ENCODE data around the gene B4GALNT3.
A peak's percentile ranks its signal among the peaks of the same experiment; 100 is the strongest.

The B4GALNT3 gene

DNA sequence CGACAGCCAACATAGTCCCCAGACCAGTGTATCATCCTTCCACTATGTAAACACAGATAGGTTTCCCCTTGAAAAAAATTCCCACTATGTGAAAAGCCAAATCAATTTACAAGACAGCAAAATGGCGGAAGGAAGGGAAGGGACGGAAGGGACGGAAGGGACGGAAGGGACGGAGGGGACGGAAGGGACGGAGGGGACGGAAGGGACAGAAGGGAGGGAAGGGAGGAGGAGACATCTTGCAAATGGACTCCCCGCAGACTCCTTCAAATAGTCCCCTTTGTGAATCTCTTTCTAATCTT, 128.2 kb downstream of the B4GALNT3 start:
- no peak overlapping the region for H3K4me3 ChIP-seq (ENCODE audit: low read depth, low read length)
- no peak for DNase-seq (ENCODE audit: low read depth)
- TF ChIP-seq, protein P1, sequence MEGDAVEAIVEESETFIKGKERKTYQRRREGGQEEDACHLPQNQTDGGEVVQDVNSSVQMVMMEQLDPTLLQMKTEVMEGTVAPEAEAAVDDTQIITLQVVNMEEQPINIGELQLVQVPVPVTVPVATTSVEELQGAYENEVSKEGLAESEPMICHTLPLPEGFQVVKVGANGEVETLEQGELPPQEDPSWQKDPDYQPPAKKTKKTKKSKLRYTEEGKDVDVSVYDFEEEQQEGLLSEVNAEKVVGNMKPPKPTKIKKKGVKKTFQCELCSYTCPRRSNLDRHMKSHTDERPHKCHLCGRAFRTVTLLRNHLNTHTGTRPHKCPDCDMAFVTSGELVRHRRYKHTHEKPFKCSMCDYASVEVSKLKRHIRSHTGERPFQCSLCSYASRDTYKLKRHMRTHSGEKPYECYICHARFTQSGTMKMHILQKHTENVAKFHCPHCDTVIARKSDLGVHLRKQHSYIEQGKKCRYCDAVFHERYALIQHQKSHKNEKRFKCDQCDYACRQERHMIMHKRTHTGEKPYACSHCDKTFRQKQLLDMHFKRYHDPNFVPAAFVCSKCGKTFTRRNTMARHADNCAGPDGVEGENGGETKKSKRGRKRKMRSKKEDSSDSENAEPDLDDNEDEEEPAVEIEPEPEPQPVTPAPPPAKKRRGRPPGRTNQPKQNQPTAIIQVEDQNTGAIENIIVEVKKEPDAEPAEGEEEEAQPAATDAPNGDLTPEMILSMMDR (IDR thresholded peaks at IDR 0.05; ENCODE audit: insufficient read depth, low read depth, low read length, missing control alignments): no peak

DNA sequence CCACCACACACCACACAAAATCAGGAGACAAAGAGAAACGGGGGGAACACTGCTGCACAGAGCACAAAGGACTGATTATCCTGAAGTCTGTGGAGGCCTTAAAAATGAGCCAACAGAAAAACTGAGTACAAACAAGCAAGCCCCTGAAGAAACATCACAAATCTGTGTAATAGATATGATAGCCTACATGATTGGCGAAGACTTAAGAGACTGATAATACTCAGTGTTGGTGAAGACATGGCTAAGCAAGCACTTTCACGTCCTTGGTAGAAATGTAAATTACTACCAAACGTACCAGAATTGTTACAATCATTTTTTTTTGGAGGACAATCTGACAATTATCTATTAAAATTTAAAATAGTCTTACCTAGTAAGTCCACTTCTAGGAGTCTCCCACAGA, 128.9 kb downstream of the B4GALNT3 start:
- TF ChIP-seq, protein P1 (IDR thresholded peaks at IDR 0.05; ENCODE audit: insufficient read depth, low read depth, low read length, missing control alignments): no peak
- no peak overlapping the region for H3K4me3 ChIP-seq (ENCODE audit: low read depth, low read length)
- no peak for DNase-seq (ENCODE audit: low read depth)

DNA sequence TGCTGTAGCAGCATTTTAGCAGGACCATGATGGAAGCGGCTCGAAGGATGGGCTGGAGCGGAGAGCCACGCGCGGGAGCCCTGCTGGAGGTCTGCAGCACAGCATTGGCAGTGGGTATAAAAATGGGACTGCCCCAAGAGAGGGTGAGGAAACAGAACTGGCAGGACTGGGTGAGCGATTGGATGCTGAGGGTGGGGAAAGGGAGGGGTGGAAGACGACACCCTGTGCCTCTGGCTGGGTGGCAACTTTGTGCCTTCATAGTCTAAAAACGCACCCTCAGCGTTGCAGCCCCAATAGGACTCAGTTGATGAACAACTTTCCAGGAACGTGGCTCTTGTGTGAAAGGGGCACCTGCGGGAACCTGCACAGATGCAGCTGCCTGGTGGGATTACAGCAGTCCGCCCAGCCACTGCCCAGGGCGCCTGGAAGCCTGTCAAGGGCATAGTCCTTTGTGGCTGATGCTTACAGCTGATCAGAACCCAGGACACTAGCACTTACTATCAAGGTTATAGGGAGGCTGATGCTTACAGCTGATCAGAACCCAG, 130.5 kb downstream of the B4GALNT3 start:
- DNase-seq (ENCODE audit: low read depth): no peak
- H3K4me3 ChIP-seq (ENCODE audit: low read depth, low read length): no peak overlapping the region
- TF ChIP-seq, protein P1 (IDR thresholded peaks at IDR 0.05; ENCODE audit: insufficient read depth, low read depth, low read length, missing control alignments): no peak

DNA sequence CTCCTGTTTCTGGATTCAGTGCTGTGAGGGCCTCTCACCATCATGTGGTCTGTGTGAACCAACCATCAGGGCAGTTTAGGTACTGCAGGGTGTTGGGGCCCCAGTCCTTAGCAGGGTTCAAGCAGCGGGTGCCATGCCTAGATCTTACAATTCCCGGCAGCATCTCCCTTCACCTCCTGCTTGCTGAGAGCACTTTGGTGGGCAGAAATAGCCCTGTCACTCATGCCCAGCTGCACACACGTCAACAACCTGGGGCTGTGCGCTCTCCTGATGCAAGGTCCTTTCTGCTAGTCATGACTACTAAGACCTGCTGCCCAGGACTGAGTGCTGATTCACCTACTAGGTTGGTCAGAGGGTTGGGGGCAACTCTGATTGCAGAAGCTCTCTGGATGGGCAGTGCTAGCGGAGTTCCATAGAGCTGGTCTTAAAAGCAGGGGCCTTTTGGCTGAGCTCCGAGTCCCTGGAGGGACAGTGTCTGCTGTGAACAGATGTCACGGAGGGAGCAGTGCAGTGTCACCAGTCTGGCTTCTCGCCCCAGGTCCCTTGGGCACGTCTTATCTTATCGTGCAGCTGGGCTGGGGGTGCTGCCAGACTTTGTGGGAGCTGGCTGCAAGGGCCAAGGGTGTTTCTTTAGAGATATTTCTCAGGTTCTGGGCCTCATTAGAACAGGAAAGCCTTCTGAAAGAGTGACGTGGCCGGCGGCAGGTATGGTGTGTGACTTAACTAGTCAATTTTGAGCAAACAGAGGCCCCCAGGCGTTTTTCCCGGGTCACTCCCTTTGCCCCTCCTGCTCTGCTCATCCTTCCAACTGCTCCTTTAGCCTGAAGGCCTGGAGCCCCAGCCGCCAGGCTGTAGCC, 131.7 kb downstream of the B4GALNT3 start:
- H3K4me3 ChIP-seq (ENCODE audit: low read depth, low read length): no peak overlapping the region
- DNase-seq (ENCODE audit: low read depth): no peak
- TF ChIP-seq, protein P1 (IDR thresholded peaks at IDR 0.05; ENCODE audit: insufficient read depth, low read depth, low read length, missing control alignments): peak; percentile 19

DNA sequence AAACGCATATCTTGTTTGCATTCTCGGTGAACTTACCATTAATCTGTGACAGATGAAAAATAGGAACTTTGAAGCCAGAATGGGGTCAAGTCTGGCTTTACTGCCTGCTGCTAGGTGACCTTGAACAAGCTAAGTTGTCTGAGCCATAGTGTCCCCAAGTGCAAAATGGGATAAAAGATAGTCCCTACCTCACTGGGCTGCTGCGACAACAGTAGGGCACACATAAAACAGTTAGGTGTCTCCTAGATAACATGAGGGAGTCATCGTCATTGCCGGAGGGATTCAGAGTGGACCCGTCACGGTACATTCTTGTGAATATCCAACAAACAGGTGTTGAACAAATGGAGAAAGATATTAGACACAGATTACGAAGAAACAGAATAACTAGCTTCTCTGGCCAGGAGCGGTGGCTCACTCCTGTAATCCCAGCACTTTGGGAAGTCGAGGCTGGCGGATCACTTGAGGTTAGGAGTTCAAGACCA, 132.3 kb downstream of the B4GALNT3 start:
- H3K4me3 ChIP-seq (ENCODE audit: low read depth, low read length): no peak overlapping the region
- DNase-seq (ENCODE audit: low read depth): no peak
- TF ChIP-seq, protein P1 (IDR thresholded peaks at IDR 0.05; ENCODE audit: insufficient read depth, low read depth, low read length, missing control alignments): no peak

DNA sequence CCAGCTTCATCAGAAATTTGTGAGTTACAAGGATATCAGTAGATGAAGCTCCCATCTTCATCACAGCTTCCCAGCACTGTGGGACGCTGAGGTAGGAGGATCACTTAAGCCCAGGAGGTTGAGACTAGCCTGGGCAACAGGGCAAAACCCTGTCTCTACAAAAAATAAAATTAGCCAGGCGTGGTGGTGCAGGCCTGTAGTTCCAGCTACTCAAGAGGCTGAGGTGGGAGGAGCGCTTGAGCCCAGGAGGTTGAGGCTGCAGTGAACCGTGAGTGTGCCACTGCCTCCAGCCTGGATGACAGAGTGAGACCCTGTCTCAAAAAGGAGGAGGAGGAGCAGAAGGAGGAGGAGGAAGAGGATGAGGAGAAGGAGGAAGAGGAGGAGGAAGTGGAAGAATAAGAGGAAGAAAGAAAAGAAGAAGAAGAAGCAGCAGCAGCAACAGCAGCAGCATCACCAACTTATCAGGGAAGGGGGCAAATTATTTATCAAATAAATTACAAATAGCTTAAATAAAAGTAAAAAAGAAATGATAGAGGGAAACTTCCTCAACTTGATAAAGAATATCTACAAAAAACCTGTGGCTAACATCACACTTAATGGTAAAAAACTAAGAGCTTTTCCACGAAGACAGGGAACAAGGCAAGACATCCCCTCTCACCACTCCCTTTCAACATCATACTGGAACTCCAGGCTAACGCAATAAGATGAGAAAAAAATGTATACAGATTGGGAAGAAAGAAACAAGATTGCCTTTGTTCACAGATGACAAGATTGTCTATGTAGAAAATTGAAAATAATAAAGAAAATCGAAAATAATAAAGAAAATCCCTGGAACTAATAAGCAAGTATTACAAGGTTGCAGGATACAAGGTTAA, 133.9 kb downstream of the B4GALNT3 start:
- DNase-seq (ENCODE audit: low read depth): no peak
- TF ChIP-seq, protein P1 (IDR thresholded peaks at IDR 0.05; ENCODE audit: insufficient read depth, low read depth, low read length, missing control alignments): no peak
- H3K4me3 ChIP-seq (ENCODE audit: low read depth, low read length): no peak overlapping the region
